ENCODE results near the gene CYP24A1. TPM values are rescaled to one million over a fixed set of nuclear protein-coding genes. Genes with fewer than 3 reads are reported as not detected.
"Not testable (repeated sequence)": the region's sequence is repeated elsewhere in the genome, so short reads cannot be mapped to it uniquely, and the experiment has no call there.

CYP24A1 gene
- total and polyA plus RNA-seq, 2 donors (not counting 3 experiments of a cell fraction or from before 2014, with no cell fraction given) = not detected

DNA sequence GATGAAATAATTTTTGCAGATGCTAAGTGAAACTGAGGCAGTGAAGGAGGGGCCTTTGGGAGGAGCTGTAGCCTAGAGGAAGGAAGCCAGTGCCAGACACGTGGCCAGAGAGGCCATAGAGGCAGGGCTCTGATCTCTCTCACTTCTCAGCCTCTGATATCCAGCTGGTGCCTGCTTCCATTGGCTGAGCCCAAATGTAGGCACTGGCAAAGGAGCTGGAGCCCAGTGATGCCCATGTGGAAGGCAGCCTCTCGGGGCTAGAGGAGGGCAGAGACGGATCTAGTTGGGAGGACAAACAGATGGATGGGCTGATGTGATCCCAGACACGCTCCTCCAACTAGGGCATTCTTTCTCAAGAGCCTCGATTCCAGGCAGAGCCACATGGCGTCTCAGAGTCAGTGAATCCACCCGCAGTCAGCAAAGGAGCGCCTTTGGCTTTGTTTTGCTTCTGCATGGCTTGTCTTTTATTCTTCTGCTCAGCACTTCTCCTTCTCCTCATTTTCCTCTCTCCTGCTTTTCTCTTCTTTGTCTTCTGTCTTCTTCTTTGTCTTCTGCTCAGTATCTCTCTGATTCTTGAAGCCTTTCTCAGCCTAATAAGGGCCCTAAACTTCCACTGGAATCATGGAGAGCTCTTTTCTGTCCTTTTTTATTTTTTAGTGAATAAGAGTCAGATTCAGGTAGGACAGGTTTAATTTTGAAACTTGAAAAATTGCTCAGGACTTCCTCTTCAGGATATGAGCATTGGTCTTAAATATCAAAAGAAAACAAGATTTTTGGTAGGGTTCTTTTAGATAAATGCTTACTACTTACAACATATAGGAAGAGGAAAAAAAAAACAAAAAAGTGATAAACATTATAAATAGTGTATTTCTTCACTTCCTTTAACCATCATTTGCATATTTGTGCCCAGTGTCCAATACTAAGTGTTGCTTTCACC lies 41.8 kb downstream of the CYP24A1 start:
- H3K27ac ChIP-seq (ENCODE audit: insufficient read depth, low read depth, low read length) = no peak overlapping the region
- no peaks in the 10 kb centered on the region for H3K4me1 ChIP-seq (ENCODE audit: control insufficient read depth, extremely low read depth, insufficient read depth, low read length)
- no TSS peak for BruUV-seq (replicated peaks)
- DNase-seq (ENCODE audit: low read depth, low spot score) = no peak
- H3K36me3 ChIP-seq (ENCODE audit: control insufficient read depth in 2 of 2, extremely low read depth in 1 of 2, insufficient read depth in 2 of 2, low read length in 2 of 2) = no peaks in the 10 kb centered on the region
- no peak for FAIRE-seq
- H3K4me2 ChIP-seq (ENCODE audit: insufficient read depth, low read length) = no peak overlapping the region
- H3K9me1 ChIP-seq (replicated peaks; ENCODE audit: control insufficient read depth, extremely low read depth, insufficient read depth, low read length) = no peaks in the 10 kb centered on the region
- no peaks in the 10 kb centered on the region for H4K20me1 ChIP-seq (replicated peaks; ENCODE audit: control insufficient read depth, extremely low read depth, insufficient read depth, low read length)
- dilution Hi-C loops (cut with MboI; ENCODE audit: extremely low pct_ligation_motif_present, low sequenced_read_pairs) (no loop called here), intact Hi-C loops (cut with micrococcal nuclease) (no loop called here)
- ChIA-PET POLR2A (no interaction called here), CTCF (interaction anchor here (1.0 kb wide), 1 partner anchor 15 kb away, joined by 4 read pairs; no protein-coding TSS in a partner anchor)
- H3K9ac ChIP-seq (replicated peaks; ENCODE audit: extremely low read depth, insufficient read depth, low read length) = no peak overlapping the region
- no peaks in the 10 kb centered on the region for H3K27me3 ChIP-seq (ENCODE audit: control insufficient read depth in 2 of 2, insufficient read depth in 2 of 2, low read length in 2 of 2)
- H3K4me3 ChIP-seq (replicated peaks in 1 of 3; ENCODE audit: insufficient read depth in 1 of 3, low read depth in 1 of 3, low read length in 3 of 3) = no peak overlapping the region
- no peaks in the 10 kb centered on the region for H3K79me2 ChIP-seq (ENCODE audit: control insufficient read depth, insufficient read depth, low read length)
- no peak for TF ChIP-seq JUN (IDR thresholded peaks at IDR 0.05; ENCODE audit: borderline replicate concordance, insufficient read depth, insufficient read length, low read depth)
- TF ChIP-seq POLR2A (IDR thresholded peaks at IDR 0.05; ENCODE audit: low read depth, low read length) = no peak
- no peak overlapping the region for H2AFZ ChIP-seq (ENCODE audit: low read depth, low read length)
- no peaks in the 10 kb centered on the region for H3K9me3 ChIP-seq (replicated peaks; ENCODE audit: control insufficient read depth, insufficient read depth, low read length)

GRCh38 chr20:54131125-54131524 lies 42.7 kb downstream of the CYP24A1 start:
- H3K4me2 ChIP-seq (ENCODE audit: insufficient read depth, low read length); BruUV-seq (replicated peaks); H3K9ac ChIP-seq (replicated peaks; ENCODE audit: extremely low read depth, insufficient read depth, low read length); H4K20me1 ChIP-seq (replicated peaks; ENCODE audit: control insufficient read depth, extremely low read depth, insufficient read depth, low read length); H3K79me2 ChIP-seq (ENCODE audit: control insufficient read depth, insufficient read depth, low read length); H2AFZ ChIP-seq (ENCODE audit: low read depth, low read length); H3K9me1 ChIP-seq (replicated peaks; ENCODE audit: control insufficient read depth, extremely low read depth, insufficient read depth, low read length); H3K27ac ChIP-seq (ENCODE audit: insufficient read depth, low read depth, low read length); CTCF ChIA-PET; intact Hi-C loops (cut with micrococcal nuclease); H3K9me3 ChIP-seq (replicated peaks; ENCODE audit: control insufficient read depth, insufficient read depth, low read length); H3K4me1 ChIP-seq (ENCODE audit: control insufficient read depth, extremely low read depth, insufficient read depth, low read length); H3K4me3 ChIP-seq (replicated peaks in 1 of 3; ENCODE audit: insufficient read depth in 1 of 3, low read depth in 1 of 3, low read length in 3 of 3); H3K27me3 ChIP-seq (ENCODE audit: control insufficient read depth in 2 of 2, insufficient read depth in 2 of 2, low read length in 2 of 2); dilution Hi-C loops (cut with MboI; ENCODE audit: extremely low pct_ligation_motif_present, low sequenced_read_pairs); H3K36me3 ChIP-seq (ENCODE audit: control insufficient read depth in 2 of 2, extremely low read depth in 1 of 2, insufficient read depth in 2 of 2, low read length in 2 of 2); FAIRE-seq; POLR2A ChIA-PET; DNase-seq (ENCODE audit: low read depth, low spot score): not testable (repeated sequence)
